ENCODE measurements around the gene HSD17B3.
A peak's percentile ranks its signal among the peaks of the same experiment; 100 is the strongest.
"Not testable (repeated sequence)": the region's sequence is repeated elsewhere in the genome, so short reads cannot be mapped to it uniquely, and the experiment has no call there.

The HSD17B3 gene

GRCh38 chr9:96322210-96322609, 20.2 kb upstream of the HSD17B3 start:
- not testable (repeated sequence) for H3K9me3 Mint-ChIP-seq; H3K4me1 Mint-ChIP-seq; H3K27ac Mint-ChIP-seq; DNase-seq (ENCODE audit: low spot score in 2 of 2); ATAC-seq; H3K36me3 Mint-ChIP-seq; H3K4me3 Mint-ChIP-seq

GRCh38 chr9:96321515-96321914, 19.5 kb upstream of the HSD17B3 start:
- ATAC-seq (no peak), DNase-seq (ENCODE audit: low spot score in 2 of 2) (no peak)
- H3K9me3 Mint-ChIP-seq, result no peaks in the 10 kb centered on the region
- no peak overlapping the region for H3K27ac Mint-ChIP-seq
- H3K36me3 Mint-ChIP-seq, result peaks cover 5% of the 10 kb centered on the region
- peaks cover 6% of the 10 kb centered on the region for H3K4me1 Mint-ChIP-seq
- no peak overlapping the region for H3K4me3 Mint-ChIP-seq

DNA sequence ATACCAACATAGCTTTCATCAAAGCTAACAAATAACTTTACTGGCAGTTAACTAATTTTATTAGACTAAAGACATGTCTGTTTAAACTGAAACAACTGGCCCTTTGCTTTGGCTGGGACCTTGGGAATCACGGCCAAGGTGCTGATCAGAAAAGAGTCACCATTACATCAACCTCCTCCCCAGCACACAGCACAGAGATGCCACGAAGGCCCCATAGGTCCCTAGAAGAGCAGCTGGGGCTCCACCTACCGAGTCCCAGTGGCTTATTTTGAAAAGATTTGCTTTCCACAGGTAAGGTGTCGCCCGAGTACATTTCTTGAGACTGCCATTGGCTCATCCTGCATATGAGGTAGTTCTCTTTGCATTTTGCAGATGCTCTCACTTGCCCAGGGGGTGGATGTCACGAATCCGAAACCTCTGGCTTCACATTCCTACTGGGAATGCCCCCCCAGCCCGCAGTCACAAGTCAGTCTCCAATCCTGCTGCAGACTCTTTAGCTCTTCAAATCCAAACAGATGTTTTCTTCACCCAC, 18.8 kb upstream of the HSD17B3 start:
- ATAC-seq (no peak), DNase-seq (ENCODE audit: low spot score in 2 of 2) (no peak)
- Mint-ChIP-seq H3K36me3 (peaks cover 5% of the 10 kb centered on the region), H3K27ac (no peak overlapping the region), H3K4me1 (peaks cover 6% of the 10 kb centered on the region), H3K9me3 (no peaks in the 10 kb centered on the region), H3K4me3 (no peak overlapping the region)

DNA sequence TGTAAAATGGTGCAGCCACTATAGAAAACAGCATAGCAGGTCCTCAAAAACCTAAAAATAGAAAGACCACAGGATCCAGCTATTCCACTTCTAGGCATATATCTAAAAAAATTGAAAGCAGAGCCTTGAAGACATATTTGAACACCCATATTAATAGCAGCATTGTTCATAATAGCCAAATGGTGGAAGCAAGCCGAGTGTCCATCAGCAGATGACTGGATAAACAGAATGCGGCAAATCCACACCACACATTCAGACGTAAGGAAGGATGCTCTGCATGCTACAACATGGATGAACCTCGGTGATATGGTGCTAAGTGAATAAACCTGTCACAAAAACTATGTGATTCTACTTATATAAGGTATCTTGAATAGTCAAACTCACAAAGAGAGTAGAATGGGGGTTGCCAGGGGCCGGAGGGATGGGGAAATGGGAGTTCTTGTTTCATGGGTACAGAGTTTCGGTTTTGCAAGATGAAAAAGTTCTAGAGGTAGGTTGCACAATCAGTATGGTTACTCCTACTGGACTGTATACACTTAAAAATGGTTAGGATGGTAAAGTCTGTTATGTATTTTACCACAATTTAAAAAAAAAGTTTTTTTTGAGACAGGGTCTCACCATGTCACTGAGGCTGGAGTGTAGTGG, 17.1 kb upstream of the HSD17B3 start:
- H3K4me3 Mint-ChIP-seq, result no peak overlapping the region
- no peak for ATAC-seq
- no peak overlapping the region for H3K27ac Mint-ChIP-seq
- peaks cover 6% of the 10 kb centered on the region for H3K4me1 Mint-ChIP-seq
- H3K36me3 Mint-ChIP-seq, result peaks cover 5% of the 10 kb centered on the region
- H3K9me3 Mint-ChIP-seq, result no peaks in the 10 kb centered on the region
- DNase-seq (ENCODE audit: low spot score in 2 of 2), result no peak

GRCh38 chr9:96317335-96317980, 15.5 kb upstream of the HSD17B3 start:
- DNase-seq (ENCODE audit: low spot score in 2 of 2) (peak; percentile 15 to 63), ATAC-seq (no peak)
- Mint-ChIP-seq H3K4me1 (peaks cover 6% of the 10 kb centered on the region), H3K27ac (no peak overlapping the region), H3K9me3 (no peaks in the 10 kb centered on the region), H3K4me3 (no peak overlapping the region), H3K36me3 (peaks cover 5% of the 10 kb centered on the region)

DNA sequence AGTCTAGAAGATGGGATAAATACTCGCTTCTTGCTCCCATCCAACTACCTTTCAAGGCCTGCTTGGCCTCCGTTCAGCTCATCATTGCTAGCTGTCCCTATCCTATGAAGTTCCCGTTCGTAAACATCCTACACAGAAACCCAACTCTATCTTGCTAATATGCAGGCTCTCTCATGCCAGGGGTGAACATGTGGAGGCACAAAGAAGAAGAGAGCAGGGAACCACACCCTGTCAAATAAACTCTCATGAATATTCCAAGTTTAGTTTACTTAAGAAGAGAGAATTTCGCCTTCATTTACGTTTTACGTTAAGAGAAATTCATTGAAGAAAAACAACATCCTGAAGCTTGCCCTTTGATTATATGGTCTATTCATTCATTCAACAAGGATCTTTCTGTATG, 7.9 kb upstream of the HSD17B3 start:
- H3K4me3 Mint-ChIP-seq, result no peak overlapping the region
- H3K9me3 Mint-ChIP-seq, result no peaks in the 10 kb centered on the region
- ATAC-seq (no peak), DNase-seq (ENCODE audit: low spot score in 2 of 2) (no peak)
- H3K27ac Mint-ChIP-seq, result no peak overlapping the region
- H3K36me3 Mint-ChIP-seq, result no peaks in the 10 kb centered on the region
- H3K4me1 Mint-ChIP-seq, result no peaks in the 10 kb centered on the region

DNA sequence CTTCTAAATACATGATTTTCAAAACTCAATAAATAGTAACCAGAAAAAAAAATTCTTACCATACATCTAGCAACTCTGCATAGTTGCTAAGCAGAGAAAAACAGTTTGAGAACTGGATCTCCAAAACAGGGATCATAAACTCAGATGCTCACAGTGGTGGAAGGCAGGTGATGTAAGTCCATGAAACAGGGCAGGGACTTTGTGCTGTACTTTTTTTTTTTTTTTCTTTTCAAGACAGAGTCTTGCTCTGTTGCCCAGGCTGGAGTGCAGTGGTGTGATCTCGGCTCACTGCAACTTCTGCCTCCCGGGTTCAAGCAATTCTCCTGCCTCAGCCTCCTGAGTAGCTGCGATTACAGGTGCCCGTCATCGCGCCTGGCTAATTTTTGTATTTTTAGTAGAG, 5.0 kb upstream of the HSD17B3 start:
- H3K27ac Mint-ChIP-seq; H3K4me1 Mint-ChIP-seq; ATAC-seq; DNase-seq (ENCODE audit: low spot score in 2 of 2); H3K36me3 Mint-ChIP-seq; H3K9me3 Mint-ChIP-seq; H3K4me3 Mint-ChIP-seq: not testable (repeated sequence)

DNA sequence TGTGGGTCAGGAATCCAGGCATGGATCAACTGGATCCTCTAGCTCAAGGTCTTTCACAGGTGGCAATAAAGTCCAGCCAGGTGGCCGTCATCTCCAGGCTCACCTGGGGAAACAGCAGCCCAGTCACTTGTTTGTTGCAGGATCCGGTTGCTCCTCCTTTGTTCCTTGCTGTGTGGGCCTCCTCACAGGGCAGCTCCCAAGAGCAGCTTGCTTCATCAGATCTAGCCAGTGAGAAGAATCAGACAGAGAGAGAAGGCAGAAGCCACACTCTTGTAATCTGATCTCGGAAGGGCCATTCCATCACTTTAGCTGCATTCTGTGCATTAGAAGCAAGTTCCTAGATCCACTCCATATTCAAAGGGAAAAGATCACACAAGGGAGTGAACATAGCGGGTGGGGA, 3.2 kb upstream of the HSD17B3 start:
- no peak for ATAC-seq
- no peaks in the 10 kb centered on the region for H3K36me3 Mint-ChIP-seq
- no peak overlapping the region for H3K4me3 Mint-ChIP-seq
- H3K9me3 Mint-ChIP-seq, result peaks cover 2% of the 10 kb centered on the region
- H3K27ac Mint-ChIP-seq, result no peak overlapping the region
- H3K4me1 Mint-ChIP-seq, result no peaks in the 10 kb centered on the region
- no peak for DNase-seq (ENCODE audit: low spot score in 2 of 2)

DNA sequence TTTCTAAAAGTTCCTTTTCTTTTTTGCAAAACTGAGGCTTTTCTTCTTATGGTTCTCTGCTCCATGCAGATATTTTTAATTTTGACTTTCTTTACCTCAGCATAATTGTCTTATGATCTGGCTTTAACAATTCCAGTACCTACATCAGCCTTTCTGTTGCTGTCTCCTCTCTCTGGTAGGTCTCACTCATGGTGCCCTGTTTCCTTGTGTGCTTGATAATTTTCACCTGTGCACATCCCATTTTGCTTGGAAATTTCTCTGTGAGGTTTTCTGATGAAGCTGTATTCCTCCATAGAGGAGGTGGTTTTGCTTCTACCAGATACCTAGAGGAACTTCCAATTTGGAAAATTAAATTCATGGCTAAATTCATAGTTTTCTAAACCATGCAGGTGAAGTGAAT, 2.3 kb upstream of the HSD17B3 start:
- Mint-ChIP-seq H3K27ac (no peak overlapping the region), H3K4me1 (no peaks in the 10 kb centered on the region), H3K36me3 (no peaks in the 10 kb centered on the region), H3K4me3 (no peak overlapping the region), H3K9me3 (peaks cover 2% of the 10 kb centered on the region)
- ATAC-seq (no peak), DNase-seq (ENCODE audit: low spot score in 2 of 2) (no peak)

GRCh38 chr9:96299823-96300222, 2.2 kb downstream of the HSD17B3 start:
- ATAC-seq (no peak), DNase-seq (ENCODE audit: low spot score in 2 of 2) (no peak)
- H3K36me3 Mint-ChIP-seq, result no peaks in the 10 kb centered on the region
- no peak overlapping the region for H3K27ac Mint-ChIP-seq
- no peak overlapping the region for H3K4me3 Mint-ChIP-seq
- peaks cover 2% of the 10 kb centered on the region for H3K9me3 Mint-ChIP-seq
- H3K4me1 Mint-ChIP-seq, result no peaks in the 10 kb centered on the region

DNA sequence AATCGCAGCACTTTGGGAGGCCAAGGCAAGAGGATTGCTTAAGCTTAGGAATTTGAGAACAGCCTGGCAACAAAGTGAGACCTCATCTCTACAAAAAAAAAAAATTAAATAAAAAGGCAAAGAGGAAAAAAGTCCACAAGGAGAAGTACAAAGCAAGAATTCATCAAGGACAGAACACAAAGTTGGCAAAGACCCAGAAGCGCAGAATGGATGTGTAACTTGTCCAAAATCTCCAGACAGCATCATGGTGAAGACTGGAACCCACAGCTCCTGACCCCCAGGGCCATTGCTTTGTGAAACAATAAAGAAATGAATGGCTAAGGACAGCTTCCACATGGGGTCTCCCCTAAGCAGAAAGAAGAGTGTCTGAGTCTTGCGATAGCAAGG, 7.8 kb downstream of the HSD17B3 start:
- H3K36me3 Mint-ChIP-seq, result no peaks in the 10 kb centered on the region
- ATAC-seq (no peak), DNase-seq (ENCODE audit: low spot score in 2 of 2) (no peak)
- no peaks in the 10 kb centered on the region for H3K4me1 Mint-ChIP-seq
- H3K4me3 Mint-ChIP-seq, result no peak overlapping the region
- H3K27ac Mint-ChIP-seq, result no peak overlapping the region
- no peaks in the 10 kb centered on the region for H3K9me3 Mint-ChIP-seq

GRCh38 chr9:96293498-96294158, 8.3 kb downstream of the HSD17B3 start:
- H3K36me3 Mint-ChIP-seq, result no peaks in the 10 kb centered on the region
- DNase-seq (ENCODE audit: low spot score in 2 of 2), result no peak
- H3K4me1 Mint-ChIP-seq, result no peaks in the 10 kb centered on the region
- no peak overlapping the region for H3K27ac Mint-ChIP-seq
- no peaks in the 10 kb centered on the region for H3K9me3 Mint-ChIP-seq
- H3K4me3 Mint-ChIP-seq, result no peak overlapping the region
- ATAC-seq, result no peak

DNA sequence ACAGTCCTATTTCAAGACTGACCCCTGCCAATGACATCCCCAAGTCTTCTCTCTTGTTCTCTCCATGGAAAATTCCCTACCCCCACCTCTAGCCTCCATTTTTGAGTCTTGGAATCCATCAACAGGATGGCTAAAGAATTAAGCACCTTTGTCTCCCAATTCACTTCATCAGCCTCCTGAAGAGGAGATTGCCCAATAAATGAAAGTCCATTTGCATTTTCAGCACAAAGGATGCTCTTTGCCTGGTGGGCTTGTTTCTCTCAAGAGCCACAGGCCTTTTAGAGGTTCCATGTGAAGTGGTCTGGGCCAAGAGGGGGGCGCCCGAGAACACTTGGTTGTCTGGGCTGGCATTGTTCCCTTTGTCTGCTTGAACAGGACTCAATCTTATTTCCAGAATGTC, 12.6 kb downstream of the HSD17B3 start:
- Mint-ChIP-seq H3K36me3 (no peaks in the 10 kb centered on the region), H3K9me3 (no peaks in the 10 kb centered on the region), H3K27ac (no peak overlapping the region), H3K4me1 (no peaks in the 10 kb centered on the region), H3K4me3 (no peak overlapping the region)
- no peak for ATAC-seq
- no peak for DNase-seq (ENCODE audit: low spot score in 2 of 2)

DNA sequence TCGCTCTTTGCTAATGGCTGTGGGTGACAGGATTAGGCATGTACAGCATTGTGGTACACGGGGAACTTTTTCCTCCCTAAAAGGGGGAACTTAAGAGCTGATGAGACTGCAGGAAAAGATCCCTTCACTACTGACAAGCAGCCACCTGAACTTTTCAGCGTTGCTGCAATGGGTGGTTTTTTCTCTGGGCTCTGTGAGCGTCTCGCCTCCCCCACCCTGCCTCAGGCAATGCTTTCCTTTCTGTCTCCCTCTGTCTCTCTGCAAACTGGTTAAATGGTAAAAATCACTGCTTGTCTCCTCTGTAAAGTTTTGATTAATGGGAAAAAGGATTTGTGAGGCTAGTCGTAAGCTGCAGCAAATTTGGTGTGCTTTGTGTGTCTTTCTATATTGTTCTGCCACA, 20.3 kb downstream of the HSD17B3 start:
- ATAC-seq, result no peak
- H3K4me1 Mint-ChIP-seq, result no peaks in the 10 kb centered on the region
- no peaks in the 10 kb centered on the region for H3K9me3 Mint-ChIP-seq
- H3K36me3 Mint-ChIP-seq, result no peaks in the 10 kb centered on the region
- no peak for DNase-seq (ENCODE audit: low spot score in 2 of 2)
- no peak overlapping the region for H3K4me3 Mint-ChIP-seq
- no peak overlapping the region for H3K27ac Mint-ChIP-seq

DNA sequence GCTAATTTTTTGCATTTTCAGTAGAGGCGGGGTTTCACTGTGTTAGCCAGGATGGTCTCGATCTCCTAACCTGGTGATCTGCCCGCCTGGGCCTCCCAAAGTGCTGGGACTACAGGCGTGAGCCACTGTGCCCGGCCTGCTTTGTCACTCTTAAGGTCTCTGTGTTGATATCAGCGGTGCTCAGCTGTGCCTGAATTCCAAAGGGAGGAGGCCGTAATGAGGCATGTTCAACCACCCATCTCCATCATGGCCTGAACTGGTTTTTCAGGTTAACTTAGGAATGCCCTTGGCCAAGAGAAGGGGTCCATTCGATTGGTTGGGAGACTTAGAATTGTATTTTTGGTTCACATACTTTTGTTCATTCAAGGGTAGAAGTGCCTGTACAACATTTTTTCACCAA, 22.0 kb downstream of the HSD17B3 start:
- ATAC-seq (no peak), DNase-seq (ENCODE audit: low spot score in 2 of 2) (no peak)
- Mint-ChIP-seq H3K9me3 (peaks cover 8% of the 10 kb centered on the region), H3K27ac (no peak overlapping the region), H3K36me3 (no peaks in the 10 kb centered on the region), H3K4me1 (no peaks in the 10 kb centered on the region), H3K4me3 (no peak overlapping the region)

DNA sequence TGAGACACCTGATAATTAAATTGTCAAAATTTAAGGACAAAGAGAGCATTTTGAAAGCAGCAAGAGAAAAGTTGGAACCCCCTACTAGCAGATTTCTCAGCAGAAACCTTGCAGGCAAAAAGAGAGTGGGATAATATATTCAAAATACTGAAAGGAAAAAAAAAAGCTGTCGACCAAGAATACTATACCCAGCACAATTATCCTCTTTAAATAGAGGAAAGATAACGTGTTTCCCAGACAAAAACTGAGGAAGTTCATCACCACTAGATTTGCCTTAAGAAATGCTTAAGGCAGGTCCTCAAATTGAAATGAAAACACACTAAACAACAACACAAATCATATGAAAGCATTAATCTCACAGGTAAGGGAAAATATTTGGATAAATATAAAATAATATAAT, 27.0 kb downstream of the HSD17B3 start:
- H3K4me1 Mint-ChIP-seq, result no peaks in the 10 kb centered on the region

More for the DNA sequence above, 27.0 kb downstream of the HSD17B3 start:
- Mint-ChIP-seq H3K4me3 (no peak overlapping the region), H3K9me3 (peaks cover 18% of the 10 kb centered on the region), H3K27ac (no peak overlapping the region), H3K36me3 (no peaks in the 10 kb centered on the region)
- DNase-seq (ENCODE audit: low spot score in 2 of 2), result no peak
- no peak for ATAC-seq

Data from stimulated activated effector memory CD8-positive, alpha-beta T cell treated with anti-CD3 and anti-CD28 coated beads, Interleukin-12 subunit alpha, Interleukin-12 subunit beta, amount 100 ng/mL, for 72 hours (primary cell).